H1 (cell line): ENCODE results near the gene SLC8A1. TPM values are rescaled to one million over a fixed set of nuclear protein-coding genes. Genes with fewer than 3 reads are reported as not detected.

Experiments used
- BACH1 ChIP-seq: IDR thresholded peaks from 2 replicates; pipeline ENCODE4 v1.6.1; 2012; ENCODE audit warnings: low read length, improper control_type of control experiment
- BCL11A ChIP-seq, 2 experiments: IDR thresholded peaks; one replicate each; pipeline ENCODE4 v1.6.1; 2011; ENCODE audit warnings: low read depth in 2 of 2, low read length in 2 of 2, mild to moderate bottlenecking in 2 of 2
- GABPA ChIP-seq: IDR thresholded peaks from 2 replicates; pipeline ENCODE4 v1.6.1; 2011; ENCODE audit warnings: mild to moderate bottlenecking, low read length, moderate library complexity, borderline replicate concordance; ENCODE audit not compliant: insufficient read depth
- GTF2F1 ChIP-seq: IDR thresholded peaks from 2 replicates; pipeline ENCODE4 v1.6.1; 2012; ENCODE audit warnings: low read depth, low read length, improper control_type of control experiment, borderline replicate concordance
- SIX5 ChIP-seq: IDR thresholded peaks from 2 replicates; pipeline ENCODE4 v1.6.1; 2011; ENCODE audit warnings: mild to moderate bottlenecking, low read depth, low read length
- polyA plus RNA-seq, 7 experiments: library from polyadenylated mRNA; depleted of rRNA in 3 of 7; stranded (reverse) in 5 of 7; unstranded in 2 of 7; fragments of >200 nt in 5 of 7; fragments of 200-250 nt in 2 of 7; gene quantifications; 1 replicate in 5 of 7; 2 replicates in 1 of 7; 4 replicates in 1 of 7; pipeline versions ENCODE4 v1.2.1 to v1.2.3, GENCODE V29; 2011 to 2013; ENCODE audit warnings: missing spikeins in 2 of 7, mixed read lengths in 2 of 7
- total RNA-seq: library from RNA; stranded (reverse); fragmentation: NEBNext Ultra II Directional; extraction: Animal tissue kit (Norgen Biotek cat#: 25700); gene quantifications from 2 replicates; pipeline ENCODE4 v1.2.1, GENCODE V29; 2021
- TF ChIP-seq, protein P1 (sequence below): IDR thresholded peaks from 2 replicates; pipeline ENCODE4 v1.6.1; 2012; ENCODE audit warnings: inconsistent platforms

The SLC8A1 gene
- total and polyA plus RNA-seq, 2 of the 8 experiments (the other 6 are each of a cell fraction or from before 2014, with no cell fraction given) = 0.68 to 3.6 TPM

DNA sequence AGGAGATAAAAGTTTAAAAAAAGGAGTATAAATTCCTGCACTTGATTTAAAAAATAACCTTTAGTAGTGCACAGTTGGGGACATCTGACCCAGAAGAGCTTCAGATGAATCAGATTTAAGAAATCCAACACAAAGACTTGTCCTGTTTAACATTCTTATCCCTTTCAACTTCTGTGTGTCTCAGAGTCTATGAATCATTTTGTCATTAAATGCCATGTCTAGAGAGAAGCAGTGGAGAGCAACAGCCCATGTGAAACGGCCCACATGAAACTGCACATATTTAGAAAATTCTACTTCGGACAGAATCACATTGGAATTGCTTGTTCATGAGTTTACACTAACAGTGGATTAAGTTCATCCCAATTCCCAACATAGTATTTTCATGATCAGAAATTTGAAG is 278.6 kb downstream of the SLC8A1 start (continued):
- TF ChIP-seq, protein P1, sequence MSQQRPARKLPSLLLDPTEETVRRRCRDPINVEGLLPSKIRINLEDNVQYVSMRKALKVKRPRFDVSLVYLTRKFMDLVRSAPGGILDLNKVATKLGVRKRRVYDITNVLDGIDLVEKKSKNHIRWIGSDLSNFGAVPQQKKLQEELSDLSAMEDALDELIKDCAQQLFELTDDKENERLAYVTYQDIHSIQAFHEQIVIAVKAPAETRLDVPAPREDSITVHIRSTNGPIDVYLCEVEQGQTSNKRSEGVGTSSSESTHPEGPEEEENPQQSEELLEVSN = no peak
- TF ChIP-seq BACH1 (no peak), GABPA (no peak), SIX5 (no peak), GTF2F1 (no peak), BCL11A (IDR thresholded peaks at IDR 0.05; ENCODE audit: low read depth in 2 of 2, low read length in 2 of 2) (no peak)
